Fibroblast of villous mesenchyme (primary cell): ENCODE results near the gene PLEKHG7. TPM values are rescaled to one million over a fixed set of nuclear protein-coding genes. Genes with fewer than 3 reads are reported as not detected.
A peak's percentile ranks its signal among the peaks of the same experiment; 100 is the strongest.

Source experiments
- DNase-seq: peaks from one replicate; pipeline ENCODE4 v3.0.0-alpha.2; 2010; ENCODE audit warnings: low read depth
- H3K4me3 ChIP-seq: 2 replicates; pipeline ENCODE4 v1.5.1; 2011; ENCODE audit warnings: low read depth, mild to moderate bottlenecking, low read length
- CTCF ChIP-seq: IDR thresholded peaks from 2 replicates; pipeline ENCODE4 v1.5.1; 2012; ENCODE audit warnings: low read depth, mild to moderate bottlenecking, low read length; ENCODE audit not compliant: insufficient read depth
- total RNA-seq: library from RNA; depleted of rRNA; stranded (reverse); fragments of >200 nt; gene quantifications from 2 replicates; pipeline ENCODE4 v1.2.3, GENCODE V29; 2012

Gene PLEKHG7
- total RNA-seq, 1 donor, result not detected

GRCh38 chr12:92706594-92706993 is 3.8 kb downstream of the PLEKHG7 start:
- no peak for TF ChIP-seq CTCF
- DNase-seq, result no peak
- no peak overlapping the region for H3K4me3 ChIP-seq

- no peak for DNase-seq
- TF ChIP-seq CTCF, result no peak
- H3K4me3 ChIP-seq, result no peak overlapping the region
Observed at GRCh38 chr12:92707926-92708325, 5.1 kb downstream of the PLEKHG7 start.

GRCh38 chr12:92715625-92716024 is 12.8 kb downstream of the PLEKHG7 start:
- H3K4me3 ChIP-seq, result no peak overlapping the region
- no peak for TF ChIP-seq CTCF
- DNase-seq, result no peak

- H3K4me3 ChIP-seq, result no peak overlapping the region
- DNase-seq, result peak; percentile 71
- peak; percentile 54 for TF ChIP-seq CTCF
Observed at GRCh38 chr12:92717202-92717601, 14.4 kb downstream of the PLEKHG7 start.

GRCh38 chr12:92718483-92718990 is 15.7 kb downstream of the PLEKHG7 start:
- no peak for DNase-seq
- TF ChIP-seq CTCF, result no peak
- no peak overlapping the region for H3K4me3 ChIP-seq

- no peak for TF ChIP-seq CTCF
- DNase-seq, result no peak
- H3K4me3 ChIP-seq, result no peak overlapping the region
Observed at GRCh38 chr12:92719674-92720073, 16.9 kb downstream of the PLEKHG7 start.

- no peak for DNase-seq
- no peak overlapping the region for H3K4me3 ChIP-seq
- TF ChIP-seq CTCF, result no peak
Observed at GRCh38 chr12:92721130-92721529, 18.3 kb downstream of the PLEKHG7 start.
